ENCODE results near the gene SPTLC1.
"Not testable (repeated sequence)": the region's sequence is repeated elsewhere in the genome, so short reads cannot be mapped to it uniquely, and the experiment has no call there.

- TF ChIP-seq, protein P1, sequence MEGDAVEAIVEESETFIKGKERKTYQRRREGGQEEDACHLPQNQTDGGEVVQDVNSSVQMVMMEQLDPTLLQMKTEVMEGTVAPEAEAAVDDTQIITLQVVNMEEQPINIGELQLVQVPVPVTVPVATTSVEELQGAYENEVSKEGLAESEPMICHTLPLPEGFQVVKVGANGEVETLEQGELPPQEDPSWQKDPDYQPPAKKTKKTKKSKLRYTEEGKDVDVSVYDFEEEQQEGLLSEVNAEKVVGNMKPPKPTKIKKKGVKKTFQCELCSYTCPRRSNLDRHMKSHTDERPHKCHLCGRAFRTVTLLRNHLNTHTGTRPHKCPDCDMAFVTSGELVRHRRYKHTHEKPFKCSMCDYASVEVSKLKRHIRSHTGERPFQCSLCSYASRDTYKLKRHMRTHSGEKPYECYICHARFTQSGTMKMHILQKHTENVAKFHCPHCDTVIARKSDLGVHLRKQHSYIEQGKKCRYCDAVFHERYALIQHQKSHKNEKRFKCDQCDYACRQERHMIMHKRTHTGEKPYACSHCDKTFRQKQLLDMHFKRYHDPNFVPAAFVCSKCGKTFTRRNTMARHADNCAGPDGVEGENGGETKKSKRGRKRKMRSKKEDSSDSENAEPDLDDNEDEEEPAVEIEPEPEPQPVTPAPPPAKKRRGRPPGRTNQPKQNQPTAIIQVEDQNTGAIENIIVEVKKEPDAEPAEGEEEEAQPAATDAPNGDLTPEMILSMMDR (IDR thresholded peaks at IDR 0.05; ENCODE audit: low read depth, low read length), result not testable (repeated sequence)
- TF ChIP-seq EZH2phosphoT487 (IDR thresholded peaks at IDR 0.05; ENCODE audit: low read depth), result not testable (repeated sequence)
These were observed 38.5 kb upstream of the SPTLC1 start for GRCh38 chr9:92153466-92154415.

All from OCI-LY3 (cell line).